H9 (cell line): Measurements from ENCODE around the gene RND2. TPM values are rescaled to one million over a fixed set of nuclear protein-coding genes. Genes with fewer than 3 reads are reported as not detected.
"Not testable (repeated sequence)": the region's sequence is repeated elsewhere in the genome, so short reads cannot be mapped to it uniquely, and the experiment has no call there.

ENCODE experiments used
- DNase-seq: peaks from one replicate; pipeline ENCODE4 v3.0.0-alpha.2; 2017
- H2AFZ ChIP-seq: one replicate; pipeline ENCODE4 v1.6.1; 2013; ENCODE audit warnings: mild to moderate bottlenecking, low read length, control low read depth, moderate library complexity
- H2AK5ac ChIP-seq: 2 replicates; pipeline ENCODE4 v1.6.1; 2013; ENCODE audit warnings: low read length, control low read depth, mixed read lengths; ENCODE audit not compliant: insufficient read length
- H2BK120ac ChIP-seq: one replicate; pipeline ENCODE4 v1.6.1; 2013; ENCODE audit warnings: low read depth, mild to moderate bottlenecking, low read length, control low read depth, inconsistent platforms; ENCODE audit not compliant: poor library complexity, severe bottlenecking
- H2BK12ac ChIP-seq: 2 replicates; pipeline ENCODE4 v1.6.1; 2013; ENCODE audit warnings: low read length, control low read depth, mixed read lengths, low read depth; ENCODE audit not compliant: insufficient read length
- H2BK15ac ChIP-seq: 2 replicates; pipeline ENCODE4 v1.6.1; 2013; ENCODE audit warnings: low read depth, low read length, control low read depth
- H2BK20ac ChIP-seq: one replicate; pipeline ENCODE4 v1.6.1; 2013; ENCODE audit warnings: low read depth, mild to moderate bottlenecking, low read length, control low read depth, inconsistent platforms; ENCODE audit not compliant: poor library complexity, severe bottlenecking
- H2BK5ac ChIP-seq: 2 replicates; pipeline ENCODE4 v1.6.1; 2013; ENCODE audit warnings: low read length, control low read depth, mixed read lengths; ENCODE audit not compliant: insufficient read length
- H3K14ac ChIP-seq: 2 replicates; pipeline ENCODE4 v1.6.1; 2013; ENCODE audit warnings: low read length, control low read depth; ENCODE audit not compliant: insufficient read depth
- H3K18ac ChIP-seq: 2 replicates; pipeline ENCODE4 v1.6.1; 2013; ENCODE audit warnings: low read depth, mild to moderate bottlenecking, mixed read lengths, low read length, control low read depth; ENCODE audit not compliant: insufficient read length
- H3K23ac ChIP-seq: 2 replicates; pipeline ENCODE4 v1.6.1; 2013; ENCODE audit warnings: low read length, control low read depth, mixed read lengths, low read depth; ENCODE audit not compliant: insufficient read length
- H3K23me2 ChIP-seq: 2 replicates; pipeline ENCODE4 v1.6.1; 2013; ENCODE audit warnings: low read depth, mild to moderate bottlenecking, mixed read lengths, low read length, control low read depth; ENCODE audit not compliant: insufficient read length, poor library complexity, severe bottlenecking
- H3K27ac ChIP-seq: 2 replicates; pipeline ENCODE4 v1.5.1; 2013; ENCODE audit warnings: low read length, control low read depth, mixed read lengths, low read depth; ENCODE audit not compliant: insufficient read length
- H3K27me3 ChIP-seq: 2 replicates; pipeline ENCODE4 v1.6.1; 2013; ENCODE audit warnings: low read length, control low read depth, inconsistent platforms; ENCODE audit not compliant: insufficient read depth
- H3K4ac ChIP-seq: 2 replicates; pipeline ENCODE4 v1.6.1; 2013; ENCODE audit warnings: low read depth, mild to moderate bottlenecking, control low read depth, inconsistent platforms, low read length, moderate library complexity
- H3K4me1 ChIP-seq: 2 replicates; pipeline ENCODE4 v1.6.1; 2013; ENCODE audit warnings: low read length, control low read depth, inconsistent platforms; ENCODE audit not compliant: insufficient read depth
- H3K4me2 ChIP-seq: 2 replicates; pipeline ENCODE4 v1.6.1; 2013; ENCODE audit warnings: low read length, control low read depth, mixed read lengths; ENCODE audit not compliant: insufficient read length, insufficient read depth
- H3K56ac ChIP-seq: 2 replicates; pipeline ENCODE4 v1.6.1; 2013; ENCODE audit warnings: low read depth, mild to moderate bottlenecking, mixed read lengths, low read length, control low read depth; ENCODE audit not compliant: insufficient read length
- H3K79me1 ChIP-seq: 2 replicates; pipeline ENCODE4 v1.6.1; 2013; ENCODE audit warnings: low read depth, mild to moderate bottlenecking, moderate library complexity, low read length, control low read depth, inconsistent platforms; ENCODE audit not compliant: insufficient read depth, poor library complexity, severe bottlenecking
- H3K79me2 ChIP-seq: 2 replicates; pipeline ENCODE4 v1.6.1; 2013; ENCODE audit warnings: low read length, control low read depth, inconsistent platforms; ENCODE audit not compliant: insufficient read depth
- H3K9ac ChIP-seq: 2 replicates; pipeline ENCODE4 v1.6.1; 2013; ENCODE audit warnings: low read length, control low read depth, mixed read lengths; ENCODE audit not compliant: insufficient read length; ENCODE audit errors: extremely low read depth
- H3K9me3 ChIP-seq: one replicate; pipeline ENCODE4 v1.6.1; 2013; ENCODE audit warnings: low read depth, low read length, inconsistent platforms; ENCODE audit not compliant: control insufficient read depth
- H3T11ph ChIP-seq: one replicate; pipeline ENCODE4 v1.6.1; 2013; ENCODE audit warnings: mild to moderate bottlenecking, low read length, control low read depth, inconsistent platforms
- H4K20me1 ChIP-seq: one replicate; pipeline ENCODE4 v1.6.1; 2013; ENCODE audit not compliant: control insufficient read depth, insufficient read length, insufficient read depth
- H4K5ac ChIP-seq: 2 replicates; pipeline ENCODE4 v1.6.1; 2013; ENCODE audit warnings: low read depth, mild to moderate bottlenecking, mixed read lengths, low read length, control low read depth; ENCODE audit not compliant: insufficient read length
- H4K8ac ChIP-seq: replicated peaks from 2 replicates; pipeline ENCODE4 v1.6.1; 2013; ENCODE audit warnings: low read length, control low read depth, mixed read lengths, low read depth; ENCODE audit not compliant: insufficient read length
- H4K91ac ChIP-seq: 2 replicates; pipeline ENCODE4 v1.6.1; 2013; ENCODE audit warnings: low read depth, mild to moderate bottlenecking, moderate library complexity, mixed read lengths, low read length, control low read depth; ENCODE audit not compliant: insufficient read length
- H3K27ac Mint-ChIP-seq, 3 experiments: 2 replicates in 2 of 3; 3 replicates in 1 of 3; pipeline ENCODE4 v1.8.0; 2020 to 2021; ENCODE audit warnings: mixed read lengths in 3 of 3, mild to moderate bottlenecking in 1 of 3, moderate library complexity in 1 of 3
- H3K27me3 Mint-ChIP-seq: 2 replicates; pipeline ENCODE4 v1.8.0; 2021; ENCODE audit warnings: low read depth, mild to moderate bottlenecking, moderate library complexity, mixed read lengths
- H3K36me3 Mint-ChIP-seq, 3 experiments: 2 replicates in 2 of 3; 3 replicates in 1 of 3; pipeline ENCODE4 v1.8.0; 2020 to 2021; ENCODE audit warnings: low read depth in 3 of 3, mixed read lengths in 3 of 3; ENCODE audit not compliant: insufficient read depth in 1 of 3
- H3K4me1 Mint-ChIP-seq, 2 experiments: 2 replicates each; pipeline ENCODE4 v1.8.0; 2020; ENCODE audit warnings: mixed read lengths in 2 of 2
- H3K4me3 Mint-ChIP-seq, 2 experiments: 2 replicates in 1 of 2; 3 replicates in 1 of 2; pipeline ENCODE4 v1.8.0; 2020 to 2021; ENCODE audit warnings: mild to moderate bottlenecking in 2 of 2, mixed read lengths in 2 of 2, moderate library complexity in 1 of 2
- H3K9me3 Mint-ChIP-seq, 2 experiments: 2 replicates in 1 of 2; 3 replicates in 1 of 2; pipeline ENCODE4 v1.8.0; 2020; ENCODE audit warnings: mild to moderate bottlenecking in 2 of 2, mixed read lengths in 2 of 2, moderate library complexity in 1 of 2
- CTCF ChIP-seq: fragments of 200-600 bp; sonication (generic); conservative IDR thresholded peaks from 3 replicates; pipeline ENCODE4 v1.8.0; 2021; ENCODE audit warnings: antibody characterized with exemption, mild to moderate bottlenecking
- WGBS: extraction: QIAGEN DNeasy Blood & Tissue Kit; methylation state at CpG from one replicate; pipeline ENCODE4 v1.1.7; 2013; ENCODE audit warnings: missing lambda C conversion rate, low lambda C conversion rate, mixed read lengths; ENCODE audit not compliant: insufficient read length; ENCODE audit errors: extremely low coverage; 5-methylcytosine and 5-hydroxymethylcytosine counted together
- total RNA-seq: library from RNA; stranded (reverse); gene quantifications from 2 replicates; pipeline ENCODE4 v1.2.1, GENCODE V29; 2021

The RND2 gene
- total RNA-seq, 1 experiment from 2014 or later, result 47.8 TPM

- Histone ChIP-seq H2BK120ac (no peak overlapping the region), H2BK5ac (no peak overlapping the region), H2BK15ac (no peak overlapping the region), H3K23ac (no peak overlapping the region), H3K23me2 (no peaks in the 10 kb centered on the region), H3K9me3 (no peaks in the 10 kb centered on the region), H3K4me1 (no peaks in the 10 kb centered on the region), H2AK5ac (no peak overlapping the region), H3K27ac (no peak overlapping the region), H3K27me3 (no peaks in the 10 kb centered on the region), H3K9ac (no peak overlapping the region), H3T11ph (no peak overlapping the region), H3K4ac (no peak overlapping the region), H2BK20ac (no peak overlapping the region), H4K20me1 (no peaks in the 10 kb centered on the region), H2BK12ac (no peak overlapping the region), H4K5ac (no peak overlapping the region), H4K8ac (no peak overlapping the region), H3K79me1 (no peaks in the 10 kb centered on the region), H4K91ac (no peak overlapping the region), H3K14ac (no peak overlapping the region), H3K18ac (no peak overlapping the region), H3K4me2 (no peak overlapping the region), H2AFZ (no peak overlapping the region), H3K56ac (no peak overlapping the region), H3K79me2 (no peaks in the 10 kb centered on the region)
- H3K27ac Mint-ChIP-seq, result no peak overlapping the region
- H3K4me3 Mint-ChIP-seq, result no peak overlapping the region
- H3K27me3 Mint-ChIP-seq, result no peaks in the 10 kb centered on the region
- H3K36me3 Mint-ChIP-seq, result peaks cover 26 to 67% (median 63%) of the 10 kb centered on the region in 3 experiments
- no peak for TF ChIP-seq CTCF
- H3K4me1 Mint-ChIP-seq, result peaks cover 4 to 9% of the 10 kb centered on the region in 2 experiments; a peak in 3 of 4 replicates
- DNase-seq, result no peak
- H3K9me3 Mint-ChIP-seq, result no peaks in the 10 kb centered on the region
- WGBS, result no CpG with 5 or more reads among the region's 1 CpG
These were observed 26.9 kb downstream of the RND2 start for GRCh38 chr17:43051969-43052368.

GRCh38 chr17:43053008-43053407 is 28.0 kb downstream of the RND2 start:
- H3K4me1 Mint-ChIP-seq, H3K4me3 Mint-ChIP-seq, H3K23me2 ChIP-seq, H2BK12ac ChIP-seq, H3K56ac ChIP-seq, H3K4me1 ChIP-seq, H3K18ac ChIP-seq, H2BK15ac ChIP-seq, H4K91ac ChIP-seq, H4K20me1 ChIP-seq, H2AFZ ChIP-seq, H2AK5ac ChIP-seq, H3K14ac ChIP-seq, H3K79me1 ChIP-seq, DNase-seq, H3K9ac ChIP-seq, H3K27ac Mint-ChIP-seq, H2BK20ac ChIP-seq, H3K9me3 ChIP-seq, H2BK120ac ChIP-seq, H3T11ph ChIP-seq, H4K8ac ChIP-seq, H3K4me2 ChIP-seq, H3K27me3 Mint-ChIP-seq, H3K79me2 ChIP-seq, H3K27ac ChIP-seq, H3K23ac ChIP-seq, H4K5ac ChIP-seq, H3K4ac ChIP-seq, H2BK5ac ChIP-seq, H3K27me3 ChIP-seq, H3K9me3 Mint-ChIP-seq: not testable (repeated sequence)
- WGBS, result no CpG with 5 or more reads among the region's 7 CpGs
- H3K36me3 Mint-ChIP-seq, result peaks cover 22 to 64% (median 60%) of the 10 kb centered on the region in 3 experiments
